GM19099 (cell line): ENCODE results near the gene SRCAP.

Source experiments
- POLR2A ChIP-seq: IDR thresholded peaks from 3 replicates; pipeline ENCODE4 v1.6.1; 2011; ENCODE audit warnings: low read depth; ENCODE audit not compliant: insufficient read length; ENCODE audit errors: extremely low read depth

Gene SRCAP

GRCh38 chr16:30762991-30763725, 64.2 kb downstream of the SRCAP start:
- no peak for TF ChIP-seq POLR2A

GRCh38 chr16:30764086-30764485, 65.1 kb downstream of the SRCAP start:
- TF ChIP-seq POLR2A: no peak

- no peak for TF ChIP-seq POLR2A
These were observed 66.0 kb downstream of the SRCAP start for GRCh38 chr16:30764816-30765465.

DNA sequence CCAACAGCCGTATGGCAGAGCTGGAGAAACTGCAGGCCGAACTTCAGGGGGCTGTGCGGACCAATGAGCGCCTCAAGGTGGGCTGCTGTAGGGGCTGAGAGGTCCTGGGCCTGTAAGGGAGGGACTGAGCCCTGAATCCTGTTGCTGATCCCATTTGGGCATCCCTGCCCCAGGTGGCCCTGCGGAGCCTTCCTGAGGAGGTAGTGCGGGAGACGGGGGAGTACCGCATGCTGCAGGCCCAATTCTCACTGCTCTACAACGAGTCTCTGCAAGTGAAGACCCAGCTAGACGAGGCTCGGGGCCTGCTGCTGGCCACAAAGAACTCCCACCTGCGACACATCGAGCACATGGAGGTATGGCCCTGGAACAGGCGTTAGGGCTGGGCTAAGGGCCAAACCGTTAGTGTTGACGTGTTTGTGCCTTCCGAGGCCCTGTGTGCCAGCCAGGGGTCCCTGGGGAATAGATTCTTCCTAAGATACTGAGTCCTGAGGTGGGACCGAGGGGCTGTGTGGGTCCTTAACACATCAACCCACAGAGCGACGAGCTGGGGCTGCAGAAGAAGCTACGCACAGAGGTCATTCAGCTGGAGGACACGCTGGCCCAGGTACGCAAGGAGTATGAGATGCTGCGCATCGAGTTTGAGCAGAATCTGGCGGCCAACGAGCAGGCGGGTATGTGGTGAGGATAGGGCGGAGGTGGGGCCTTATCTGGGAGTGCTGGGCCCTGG, 67.4 kb downstream of the SRCAP start:
- no peak for TF ChIP-seq POLR2A

DNA sequence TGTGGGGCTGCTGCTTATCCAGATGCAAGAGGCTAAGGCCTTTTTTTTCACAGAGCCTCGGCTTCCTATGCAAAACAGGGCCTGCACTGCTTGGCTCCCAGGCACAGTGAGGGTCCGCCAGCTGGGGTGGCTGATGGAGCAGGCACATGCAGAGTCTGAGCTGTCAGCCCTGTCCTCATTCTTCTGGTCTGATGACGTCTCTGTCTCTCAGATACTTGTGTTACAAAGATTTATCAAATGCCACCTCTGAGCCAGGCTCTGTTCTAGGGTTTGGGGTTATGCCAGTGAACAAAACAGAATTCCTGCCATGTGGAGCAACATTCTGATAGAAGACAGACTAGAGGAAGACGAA, 67.9 kb downstream of the SRCAP start:
- no peak for TF ChIP-seq POLR2A

DNA sequence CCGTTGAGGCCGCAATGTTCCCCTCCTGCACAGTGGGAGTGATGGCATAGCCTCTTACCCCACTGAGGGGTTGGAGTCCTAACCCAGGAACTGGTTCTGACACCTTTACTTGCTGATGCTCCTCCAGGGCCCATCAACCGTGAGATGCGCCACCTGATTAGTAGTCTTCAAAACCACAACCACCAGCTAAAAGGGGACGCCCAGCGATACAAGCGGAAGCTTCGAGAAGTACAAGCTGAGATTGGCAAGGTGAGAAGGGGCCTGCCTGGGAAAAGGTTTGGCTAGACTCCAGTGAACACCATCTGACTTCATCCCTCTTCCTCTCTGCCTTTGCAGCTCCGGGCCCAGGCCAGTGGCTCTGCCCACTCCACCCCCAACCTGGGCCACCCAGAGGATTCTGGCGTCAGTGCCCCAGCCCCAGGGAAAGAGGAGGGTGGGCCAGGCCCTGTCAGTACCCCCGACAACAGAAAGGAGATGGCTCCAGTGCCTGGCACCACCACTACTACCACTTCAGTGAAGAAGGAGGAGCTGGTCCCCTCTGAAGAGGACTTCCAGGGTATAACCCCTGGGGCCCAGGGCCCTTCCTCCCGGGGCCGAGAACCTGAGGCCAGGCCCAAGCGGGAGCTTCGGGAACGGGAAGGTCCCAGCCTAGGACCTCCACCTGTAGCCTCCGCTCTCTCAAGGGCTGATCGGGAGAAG, 68.9 kb downstream of the SRCAP start:
- TF ChIP-seq POLR2A: no peak

- TF ChIP-seq POLR2A: no peak
These were observed 69.7 kb downstream of the SRCAP start for GRCh38 chr16:30768583-30769181.

GRCh38 chr16:30769379-30770089, 70.6 kb downstream of the SRCAP start:
- no peak for TF ChIP-seq POLR2A

DNA sequence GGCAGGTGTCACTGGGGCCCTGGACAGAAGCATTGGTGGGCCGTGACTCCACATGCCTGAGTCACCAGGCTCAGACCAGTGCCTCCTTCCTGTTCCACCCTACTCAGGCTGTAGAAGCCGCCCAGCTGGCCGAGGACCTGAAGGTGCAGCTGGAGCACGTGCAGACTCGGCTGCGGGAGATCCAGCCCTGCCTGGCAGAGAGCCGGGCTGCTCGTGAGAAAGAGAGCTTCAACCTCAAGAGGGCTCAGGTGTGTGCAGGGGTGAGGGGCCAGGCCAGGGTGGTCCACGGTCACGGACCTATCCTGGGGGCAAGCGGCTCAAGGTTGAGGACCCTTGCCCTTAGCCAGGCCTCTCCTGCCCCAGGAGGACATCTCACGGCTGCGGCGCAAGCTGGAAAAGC, 72.8 kb downstream of the SRCAP start:
- TF ChIP-seq POLR2A: no peak

DNA sequence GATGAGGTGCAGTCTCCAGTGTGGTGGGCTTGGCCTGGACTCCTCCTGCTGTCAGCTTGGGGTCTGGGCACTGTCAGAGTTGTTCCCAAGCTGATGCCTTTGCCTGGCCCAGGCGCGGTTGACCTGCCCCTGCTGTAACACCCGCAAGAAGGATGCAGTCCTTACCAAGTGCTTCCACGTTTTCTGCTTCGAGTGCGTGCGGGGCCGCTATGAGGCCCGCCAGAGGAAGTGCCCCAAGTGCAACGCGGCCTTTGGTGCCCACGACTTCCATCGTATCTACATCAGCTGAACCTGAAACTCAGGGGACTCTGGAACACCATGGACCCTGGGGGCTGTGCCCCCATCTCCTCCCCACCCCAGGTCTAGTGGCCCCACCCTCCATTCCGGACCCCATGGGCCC, 74.9 kb downstream of the SRCAP start:
- TF ChIP-seq POLR2A: no peak

DNA sequence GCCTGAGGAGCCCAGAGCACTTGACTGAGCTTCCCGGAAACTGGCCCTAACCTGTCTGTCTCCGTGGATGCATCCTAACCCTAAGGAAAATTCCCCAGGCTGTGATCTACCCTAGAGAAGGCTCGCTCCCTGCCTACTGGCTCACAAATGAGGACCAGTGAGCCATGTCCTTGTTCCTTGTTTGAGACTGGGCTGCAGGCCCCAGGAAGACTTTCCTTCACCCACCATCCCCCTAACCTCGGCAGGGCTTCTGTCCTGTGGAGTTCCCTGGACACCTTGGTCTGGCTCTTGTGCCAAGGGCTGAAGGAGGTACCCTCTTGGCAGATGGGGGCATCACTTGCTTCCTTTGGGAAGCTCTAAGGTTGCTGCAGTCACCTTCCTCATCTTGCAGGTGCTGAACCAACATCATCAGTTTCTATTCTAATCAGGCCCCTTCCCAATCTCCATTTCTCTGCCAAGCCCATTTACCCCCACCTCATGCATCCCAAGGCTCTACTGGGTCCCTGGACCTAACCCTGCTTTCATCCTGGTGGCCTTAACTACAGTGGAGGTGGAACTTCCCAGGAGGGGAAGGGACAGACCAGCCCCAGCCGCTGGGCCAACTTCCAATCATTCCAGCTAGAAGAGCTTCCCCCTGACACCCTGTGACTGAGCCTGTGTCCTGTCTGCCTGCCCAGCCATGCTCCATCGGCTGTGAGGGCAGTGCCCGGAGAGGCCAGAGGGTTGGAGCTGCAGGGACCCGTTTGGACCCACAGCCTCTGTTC, 75.6 kb downstream of the SRCAP start:
- no peak for TF ChIP-seq POLR2A

- no peak for TF ChIP-seq POLR2A
These were observed 76.1 kb downstream of the SRCAP start for GRCh38 chr16:30775131-30775391.

GRCh38 chr16:30775392-30776188, 76.6 kb downstream of the SRCAP start:
- peak; percentile 63 for TF ChIP-seq POLR2A
